H9 (cell line): ENCODE results near the gene LRRC28. TPM values are rescaled to one million over a fixed set of nuclear protein-coding genes. Genes with fewer than 3 reads are reported as not detected.

Experiments used
- DNase-seq: peaks from one replicate; pipeline ENCODE4 v3.0.0-alpha.2; 2017
- H2AFZ ChIP-seq: one replicate; pipeline ENCODE4 v1.6.1; 2013; ENCODE audit warnings: mild to moderate bottlenecking, low read length, control low read depth, moderate library complexity
- H2AK5ac ChIP-seq: 2 replicates; pipeline ENCODE4 v1.6.1; 2013; ENCODE audit warnings: low read length, control low read depth, mixed read lengths; ENCODE audit not compliant: insufficient read length
- H2BK120ac ChIP-seq: one replicate; pipeline ENCODE4 v1.6.1; 2013; ENCODE audit warnings: low read depth, mild to moderate bottlenecking, low read length, control low read depth, inconsistent platforms; ENCODE audit not compliant: poor library complexity, severe bottlenecking
- H2BK12ac ChIP-seq: 2 replicates; pipeline ENCODE4 v1.6.1; 2013; ENCODE audit warnings: low read length, control low read depth, mixed read lengths, low read depth; ENCODE audit not compliant: insufficient read length
- H2BK15ac ChIP-seq: 2 replicates; pipeline ENCODE4 v1.6.1; 2013; ENCODE audit warnings: low read depth, low read length, control low read depth
- H2BK20ac ChIP-seq: one replicate; pipeline ENCODE4 v1.6.1; 2013; ENCODE audit warnings: low read depth, mild to moderate bottlenecking, low read length, control low read depth, inconsistent platforms; ENCODE audit not compliant: poor library complexity, severe bottlenecking
- H2BK5ac ChIP-seq: 2 replicates; pipeline ENCODE4 v1.6.1; 2013; ENCODE audit warnings: low read length, control low read depth, mixed read lengths; ENCODE audit not compliant: insufficient read length
- H3K14ac ChIP-seq: 2 replicates; pipeline ENCODE4 v1.6.1; 2013; ENCODE audit warnings: low read length, control low read depth; ENCODE audit not compliant: insufficient read depth
- H3K18ac ChIP-seq: 2 replicates; pipeline ENCODE4 v1.6.1; 2013; ENCODE audit warnings: low read depth, mild to moderate bottlenecking, mixed read lengths, low read length, control low read depth; ENCODE audit not compliant: insufficient read length
- H3K23ac ChIP-seq: 2 replicates; pipeline ENCODE4 v1.6.1; 2013; ENCODE audit warnings: low read length, control low read depth, mixed read lengths, low read depth; ENCODE audit not compliant: insufficient read length
- H3K23me2 ChIP-seq: 2 replicates; pipeline ENCODE4 v1.6.1; 2013; ENCODE audit warnings: low read depth, mild to moderate bottlenecking, mixed read lengths, low read length, control low read depth; ENCODE audit not compliant: insufficient read length, poor library complexity, severe bottlenecking
- H3K27ac ChIP-seq: 2 replicates; pipeline ENCODE4 v1.5.1; 2013; ENCODE audit warnings: low read length, control low read depth, mixed read lengths, low read depth; ENCODE audit not compliant: insufficient read length
- H3K27me3 ChIP-seq: 2 replicates; pipeline ENCODE4 v1.6.1; 2013; ENCODE audit warnings: low read length, control low read depth, inconsistent platforms; ENCODE audit not compliant: insufficient read depth
- H3K4ac ChIP-seq: 2 replicates; pipeline ENCODE4 v1.6.1; 2013; ENCODE audit warnings: low read depth, mild to moderate bottlenecking, control low read depth, inconsistent platforms, low read length, moderate library complexity
- H3K4me1 ChIP-seq: 2 replicates; pipeline ENCODE4 v1.6.1; 2013; ENCODE audit warnings: low read length, control low read depth, inconsistent platforms; ENCODE audit not compliant: insufficient read depth
- H3K4me2 ChIP-seq: 2 replicates; pipeline ENCODE4 v1.6.1; 2013; ENCODE audit warnings: low read length, control low read depth, mixed read lengths; ENCODE audit not compliant: insufficient read length, insufficient read depth
- H3K56ac ChIP-seq: 2 replicates; pipeline ENCODE4 v1.6.1; 2013; ENCODE audit warnings: low read depth, mild to moderate bottlenecking, mixed read lengths, low read length, control low read depth; ENCODE audit not compliant: insufficient read length
- H3K79me1 ChIP-seq: 2 replicates; pipeline ENCODE4 v1.6.1; 2013; ENCODE audit warnings: low read depth, mild to moderate bottlenecking, moderate library complexity, low read length, control low read depth, inconsistent platforms; ENCODE audit not compliant: insufficient read depth, poor library complexity, severe bottlenecking
- H3K79me2 ChIP-seq: 2 replicates; pipeline ENCODE4 v1.6.1; 2013; ENCODE audit warnings: low read length, control low read depth, inconsistent platforms; ENCODE audit not compliant: insufficient read depth
- H3K9ac ChIP-seq: 2 replicates; pipeline ENCODE4 v1.6.1; 2013; ENCODE audit warnings: low read length, control low read depth, mixed read lengths; ENCODE audit not compliant: insufficient read length; ENCODE audit errors: extremely low read depth
- H3K9me3 ChIP-seq: one replicate; pipeline ENCODE4 v1.6.1; 2013; ENCODE audit warnings: low read depth, low read length, inconsistent platforms; ENCODE audit not compliant: control insufficient read depth
- H3T11ph ChIP-seq: one replicate; pipeline ENCODE4 v1.6.1; 2013; ENCODE audit warnings: mild to moderate bottlenecking, low read length, control low read depth, inconsistent platforms
- H4K20me1 ChIP-seq: one replicate; pipeline ENCODE4 v1.6.1; 2013; ENCODE audit not compliant: control insufficient read depth, insufficient read length, insufficient read depth
- H4K5ac ChIP-seq: 2 replicates; pipeline ENCODE4 v1.6.1; 2013; ENCODE audit warnings: low read depth, mild to moderate bottlenecking, mixed read lengths, low read length, control low read depth; ENCODE audit not compliant: insufficient read length
- H4K8ac ChIP-seq: replicated peaks from 2 replicates; pipeline ENCODE4 v1.6.1; 2013; ENCODE audit warnings: low read length, control low read depth, mixed read lengths, low read depth; ENCODE audit not compliant: insufficient read length
- H4K91ac ChIP-seq: 2 replicates; pipeline ENCODE4 v1.6.1; 2013; ENCODE audit warnings: low read depth, mild to moderate bottlenecking, moderate library complexity, mixed read lengths, low read length, control low read depth; ENCODE audit not compliant: insufficient read length
- H3K27ac Mint-ChIP-seq, 3 experiments: 2 replicates in 2 of 3; 3 replicates in 1 of 3; pipeline ENCODE4 v1.8.0; 2020 to 2021; ENCODE audit warnings: mixed read lengths in 3 of 3, mild to moderate bottlenecking in 1 of 3, moderate library complexity in 1 of 3
- H3K27me3 Mint-ChIP-seq: 2 replicates; pipeline ENCODE4 v1.8.0; 2021; ENCODE audit warnings: low read depth, mild to moderate bottlenecking, moderate library complexity, mixed read lengths
- H3K36me3 Mint-ChIP-seq, 3 experiments: 2 replicates in 2 of 3; 3 replicates in 1 of 3; pipeline ENCODE4 v1.8.0; 2020 to 2021; ENCODE audit warnings: low read depth in 3 of 3, mixed read lengths in 3 of 3; ENCODE audit not compliant: insufficient read depth in 1 of 3
- H3K4me1 Mint-ChIP-seq, 2 experiments: 2 replicates each; pipeline ENCODE4 v1.8.0; 2020; ENCODE audit warnings: mixed read lengths in 2 of 2
- H3K4me3 Mint-ChIP-seq, 2 experiments: 2 replicates in 1 of 2; 3 replicates in 1 of 2; pipeline ENCODE4 v1.8.0; 2020 to 2021; ENCODE audit warnings: mild to moderate bottlenecking in 2 of 2, mixed read lengths in 2 of 2, moderate library complexity in 1 of 2
- H3K9me3 Mint-ChIP-seq, 2 experiments: 2 replicates in 1 of 2; 3 replicates in 1 of 2; pipeline ENCODE4 v1.8.0; 2020; ENCODE audit warnings: mild to moderate bottlenecking in 2 of 2, mixed read lengths in 2 of 2, moderate library complexity in 1 of 2
- CTCF ChIP-seq: fragments of 200-600 bp; sonication (generic); conservative IDR thresholded peaks from 3 replicates; pipeline ENCODE4 v1.8.0; 2021; ENCODE audit warnings: antibody characterized with exemption, mild to moderate bottlenecking
- whole genome bisulfite sequencing: extraction: QIAGEN DNeasy Blood & Tissue Kit; methylation state at CpG from one replicate; pipeline ENCODE4 v1.1.7; 2013; ENCODE audit warnings: missing lambda C conversion rate, low lambda C conversion rate, mixed read lengths; ENCODE audit not compliant: insufficient read length; ENCODE audit errors: extremely low coverage; 5-methylcytosine and 5-hydroxymethylcytosine counted together
- total RNA-seq: library from RNA; stranded (reverse); gene quantifications from 2 replicates; pipeline ENCODE4 v1.2.1, GENCODE V29; 2021

Gene LRRC28
- total RNA-seq, 1 experiment from 2014 or later: 17.6 TPM

- no peak for DNase-seq
- Histone ChIP-seq H2AK5ac (no peak overlapping the region), H3K23ac (no peak overlapping the region), H4K8ac (no peak overlapping the region), H2BK15ac (no peak overlapping the region), H3K4me2 (no peak overlapping the region), H3K27me3 (no peaks in the 10 kb centered on the region), H3K56ac (no peak overlapping the region), H3K79me1 (no peaks in the 10 kb centered on the region), H3K9ac (no peak overlapping the region), H4K91ac (no peak overlapping the region), H2BK12ac (no peak overlapping the region), H2BK5ac (no peak overlapping the region), H3T11ph (no peak overlapping the region), H2AFZ (no peak overlapping the region), H3K23me2 (no peaks in the 10 kb centered on the region), H3K9me3 (no peaks in the 10 kb centered on the region), H2BK120ac (no peak overlapping the region), H4K20me1 (no peaks in the 10 kb centered on the region), H3K4ac (no peak overlapping the region), H3K27ac (no peak overlapping the region), H4K5ac (no peak overlapping the region), H3K4me1 (no peaks in the 10 kb centered on the region), H2BK20ac (no peak overlapping the region), H3K14ac (no peak overlapping the region), H3K79me2 (no peaks in the 10 kb centered on the region), H3K18ac (no peak overlapping the region)
- Mint-ChIP-seq H3K9me3 (peaks cover 13% of the 10 kb centered on the region in 2 experiments; a peak in 4 of 5 replicates), H3K4me3 (no peak overlapping the region), H3K4me1 (peaks cover 16% of the 10 kb centered on the region in 2 experiments), H3K36me3 (peaks cover 7 to 13% (median 7%) of the 10 kb centered on the region in 3 experiments), H3K27ac (no peak overlapping the region), H3K27me3 (no peaks in the 10 kb centered on the region)
- WGBS: no CpG with 5 or more reads among the region's 4 CpGs
- TF ChIP-seq CTCF: no peak
Measured at GRCh38 chr15:99386391-99386790, 135.1 kb downstream of the LRRC28 start.
